CD8-positive, alpha-beta memory T cell (primary cell): Measurements from ENCODE around the gene TMEM221. TPM values are rescaled to one million over a fixed set of nuclear protein-coding genes. Genes with fewer than 3 reads are reported as not detected.

ENCODE experiments used
- CTCF ChIA-PET: fragments of 350-600 bp; sonication (Branson Sonifier 250); formaldehyde crosslinking; loops from one replicate; lab custom pipeline; 2021; ENCODE audit warnings: antibody characterized with exemption; lab: Charles Lee
- POLR2A ChIA-PET: fragments of 350-600 bp; sonication (Branson Sonifier 250); formaldehyde crosslinking; loops from one replicate; lab custom pipeline; 2021; ENCODE audit warnings: antibody characterized with exemption; lab: Charles Lee
- DNase-seq, 5 donors: peaks; one replicate each; pipeline versions ENCODE4 v3.0.0 to v3.0.0-alpha.2; 2020 to 2022; ENCODE audit warnings: mixed read lengths in 1 of 5
- H3K27ac ChIP-seq: one replicate; pipeline ENCODE4 v1.7.0; 2013; ENCODE audit warnings: low read depth, mild to moderate bottlenecking, low read length, moderate library complexity
- H3K27me3 ChIP-seq: 2 replicates; pipeline ENCODE4 v1.7.0; 2013; ENCODE audit warnings: low read length, mild to moderate bottlenecking; ENCODE audit not compliant: insufficient read depth, poor library complexity, severe bottlenecking
- H3K36me3 ChIP-seq: 2 replicates; pipeline ENCODE4 v1.7.0; 2013; ENCODE audit warnings: mild to moderate bottlenecking, low read length, moderate library complexity; ENCODE audit not compliant: insufficient read depth
- H3K4me1 ChIP-seq: 2 replicates; pipeline ENCODE4 v1.7.0; 2013; ENCODE audit warnings: mild to moderate bottlenecking, low read length, moderate library complexity; ENCODE audit not compliant: insufficient read depth
- H3K4me3 ChIP-seq: 2 replicates; pipeline ENCODE4 v1.7.0; 2013; ENCODE audit warnings: mild to moderate bottlenecking, low read length
- H3K9me3 ChIP-seq: 2 replicates; pipeline ENCODE4 v1.7.0; 2013; ENCODE audit warnings: mild to moderate bottlenecking, low read length
- H3K27ac Mint-ChIP-seq, 8 donors: one replicate each; pipeline ENCODE4 v1.8.0; 2020 to 2021; ENCODE audit warnings: mixed read lengths in 8 of 8, mild to moderate bottlenecking in 6 of 8, inconsistent platforms in 3 of 8, moderate library complexity in 3 of 8
- H3K27me3 Mint-ChIP-seq, 2 donors: one replicate each; pipeline ENCODE4 v1.8.0; 2020 to 2021; ENCODE audit warnings: mixed read lengths in 2 of 2, mild to moderate bottlenecking in 1 of 2, moderate library complexity in 1 of 2
- H3K36me3 Mint-ChIP-seq, 3 donors: one replicate each; pipeline ENCODE4 v1.8.0; 2020 to 2021; ENCODE audit warnings: mixed read lengths in 3 of 3, inconsistent platforms in 1 of 3, mild to moderate bottlenecking in 1 of 3
- H3K4me1 Mint-ChIP-seq, 3 donors: one replicate each; pipeline ENCODE4 v1.8.0; 2020 to 2021; ENCODE audit warnings: mixed read lengths in 3 of 3, inconsistent platforms in 1 of 3, mild to moderate bottlenecking in 1 of 3
- H3K4me3 Mint-ChIP-seq, 7 donors: one replicate each; pipeline ENCODE4 v1.8.0; 2020 to 2021; ENCODE audit warnings: mixed read lengths in 7 of 7, mild to moderate bottlenecking in 6 of 7, moderate library complexity in 4 of 7, inconsistent platforms in 2 of 7
- H3K9me3 Mint-ChIP-seq, 5 donors: one replicate each; pipeline ENCODE4 v1.8.0; 2020 to 2022; ENCODE audit warnings: mixed read lengths in 5 of 5, mild to moderate bottlenecking in 3 of 5, moderate library complexity in 2 of 5, inconsistent platforms in 1 of 5
- polyA plus RNA-seq: library from polyadenylated mRNA; unstranded; fragments of 300-500 nt; fragmentation: Illumina TruSeq; gene quantifications from one replicate; pipeline ENCODE4 v1.2.3, GENCODE V29; 2021
- total RNA-seq, 2 experiments: library from RNA; stranded (reverse); gene quantifications; one replicate each; pipeline ENCODE4 v1.2.3, GENCODE V29; 2021

TMEM221 gene
- total and polyA plus RNA-seq, 3 experiments from 2014 or later, result not detected

DNA sequence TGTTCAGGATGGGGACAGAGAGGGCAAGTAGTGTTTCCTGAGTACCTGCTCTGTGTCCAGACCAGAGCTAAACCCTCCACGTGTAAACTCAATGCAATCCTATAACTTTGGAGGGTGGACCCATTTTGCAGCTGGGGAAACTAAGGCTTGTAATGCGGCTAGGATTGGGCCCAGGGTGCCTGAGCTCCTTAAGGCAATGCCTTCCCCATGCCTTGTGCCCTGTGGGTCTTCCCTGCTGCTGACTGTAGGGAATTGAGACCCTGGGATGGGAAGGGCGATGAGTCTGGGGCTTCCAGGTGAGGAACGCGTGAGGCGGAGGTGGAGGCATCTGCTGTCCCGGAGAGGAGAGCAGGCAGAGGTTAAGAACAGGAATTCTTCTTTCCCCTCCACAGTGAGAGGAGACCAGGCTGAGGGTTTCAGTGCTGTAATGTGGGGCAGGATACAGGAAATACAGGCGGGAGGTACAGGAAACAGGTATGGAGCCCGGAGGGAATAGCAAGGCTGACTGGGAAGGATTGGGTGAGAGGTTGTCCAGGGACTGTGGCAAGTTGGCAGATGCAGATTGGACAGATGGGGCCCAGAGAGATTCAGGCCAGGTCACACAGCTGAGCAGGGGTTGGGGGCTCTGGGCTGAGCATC is 41.0 kb upstream of the TMEM221 start:
- peaks cover 36% of the 10 kb centered on the region for H3K4me1 ChIP-seq
- no peaks in the 10 kb centered on the region for H3K9me3 Mint-ChIP-seq
- CTCF ChIA-PET, result interaction anchor here (1.5 kb wide), 1 partner anchor 12 kb away, joined by 3 read pairs; no protein-coding TSS in a partner anchor

DNA sequence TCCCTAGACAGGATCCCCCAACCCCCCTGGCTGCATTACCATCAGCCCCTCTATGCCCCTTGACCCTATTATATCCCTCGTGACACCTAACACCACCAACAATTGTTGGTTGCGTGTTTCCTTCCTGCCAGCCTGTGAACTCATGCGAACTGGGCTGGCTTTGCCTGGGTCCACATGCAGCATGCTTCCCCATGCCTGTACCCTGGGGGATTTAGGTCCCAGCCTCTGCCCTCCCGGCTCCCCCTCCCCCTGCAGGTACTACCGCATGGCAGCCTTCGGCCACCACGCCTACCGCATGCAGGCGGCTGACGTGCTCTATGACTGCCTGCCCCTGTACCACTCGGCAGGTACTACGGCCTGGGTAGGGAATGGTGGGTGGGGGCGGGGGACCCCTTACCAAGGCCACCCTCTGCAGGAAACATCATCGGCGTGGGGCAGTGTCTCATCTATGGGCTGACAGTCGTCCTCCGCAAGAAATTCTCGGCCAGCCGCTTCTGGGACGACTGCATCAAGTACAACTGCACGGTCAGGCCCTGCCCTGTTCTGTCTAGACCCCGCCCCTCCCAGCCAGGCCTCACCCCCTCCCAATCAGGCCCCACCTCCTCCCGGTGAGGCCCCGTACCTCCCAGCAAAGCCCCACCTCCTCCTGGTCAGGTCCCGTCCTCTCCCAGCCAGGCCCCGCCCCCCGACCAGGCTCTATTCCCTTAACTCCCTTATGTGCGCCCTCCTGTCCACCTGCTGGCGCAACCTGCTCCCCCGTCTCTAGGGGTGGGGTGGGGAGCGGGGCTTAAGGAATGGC is 40.3 kb upstream of the TMEM221 start:
- Histone ChIP-seq H3K9me3 (no peaks in the 10 kb centered on the region), H3K27ac (peak overlapping the region; percentile 47), H3K4me3 (peak overlapping the region; percentile 62), H3K27me3 (no peaks in the 10 kb centered on the region), H3K36me3 (no peaks in the 10 kb centered on the region), H3K4me1 (peaks cover 36% of the 10 kb centered on the region)
- H3K27ac Mint-ChIP-seq, result peak overlapping the region; percentile 15 to 94 (median 87)
- CTCF ChIA-PET, result interaction anchor here (1.5 kb wide), 1 partner anchor 12 kb away, joined by 3 read pairs; no protein-coding TSS in a partner anchor
- H3K4me3 Mint-ChIP-seq, result peak overlapping the region; percentile 65 to 86 (median 74)
- peaks cover 0 to 2% of the 10 kb centered on the region in 2 donors for H3K27me3 Mint-ChIP-seq
- H3K9me3 Mint-ChIP-seq, result no peaks in the 10 kb centered on the region
- no peaks in the 10 kb centered on the region for H3K36me3 Mint-ChIP-seq
- H3K4me1 Mint-ChIP-seq, result peaks cover 34 to 36% (median 35%) of the 10 kb centered on the region in 3 donors
- POLR2A ChIA-PET, result no interaction called here
- DNase-seq, result peak; percentile 61 to 76 (median 68)

More for the DNA sequence above, 41.0 kb upstream of the TMEM221 start:
- Histone ChIP-seq H3K27me3 (no peaks in the 10 kb centered on the region), H3K4me3 (no peak overlapping the region), H3K36me3 (no peaks in the 10 kb centered on the region), H3K9me3 (no peaks in the 10 kb centered on the region), H3K27ac (peak overlapping the region; percentile 7)
- DNase-seq, result no peak
- Mint-ChIP-seq H3K4me3 (peak overlapping the region; percentile 52 to 86 (median 71)), H3K27ac (peak overlapping the region; percentile 43 to 95 (median 85)), H3K36me3 (no peaks in the 10 kb centered on the region), H3K4me1 (peaks cover 34 to 36% (median 35%) of the 10 kb centered on the region in 3 donors), H3K27me3 (peaks cover 0 to 2% of the 10 kb centered on the region in 2 donors)
- POLR2A ChIA-PET, result interaction anchor here (0.5 kb wide), 1 partner anchor 20 kb away, joined by 4 read pairs; no protein-coding TSS in a partner anchor

DNA sequence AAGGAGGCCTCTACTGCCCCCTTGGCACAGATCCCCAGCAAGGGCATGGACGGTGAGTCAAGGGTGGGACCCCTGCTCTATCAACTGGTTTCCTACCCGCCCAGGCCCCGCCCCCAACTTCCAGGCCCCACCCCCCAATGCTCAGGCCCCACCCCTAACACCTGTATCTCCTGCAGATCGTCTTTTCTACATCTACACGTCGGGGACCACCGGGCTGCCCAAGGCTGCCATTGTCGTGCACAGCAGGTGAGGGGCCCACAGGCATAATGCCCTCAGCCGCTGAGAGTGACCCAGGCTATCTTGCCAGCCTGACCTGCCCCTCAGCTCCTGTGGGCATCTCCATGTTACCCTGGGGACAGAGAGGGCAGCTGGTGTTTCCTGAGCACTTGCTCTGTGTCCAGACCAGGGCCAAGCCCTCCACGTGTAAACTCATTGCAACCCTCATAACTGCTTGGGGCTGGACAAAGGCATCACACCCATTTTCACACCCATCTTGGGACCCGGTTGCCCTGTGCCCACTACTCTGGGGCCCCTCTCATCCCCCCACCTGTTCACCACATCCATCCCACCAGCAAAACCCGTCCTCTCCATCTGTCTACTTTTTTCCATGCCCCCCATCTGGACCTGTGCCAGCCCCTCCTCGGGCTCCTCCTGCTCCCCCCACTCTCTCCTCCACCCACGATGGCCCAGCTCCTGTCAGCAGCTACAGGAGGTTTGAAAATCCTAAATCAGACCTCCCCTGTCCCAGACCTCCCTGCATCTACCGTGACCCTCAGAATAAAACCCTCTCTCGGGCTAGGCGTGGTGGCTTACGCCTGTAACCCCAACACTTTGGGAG is 39.0 kb upstream of the TMEM221 start:
- Mint-ChIP-seq H3K27me3 (peaks cover 0 to 4% of the 10 kb centered on the region in 2 donors), H3K4me1 (peaks cover 34 to 36% (median 35%) of the 10 kb centered on the region in 3 donors), H3K9me3 (no peaks in the 10 kb centered on the region), H3K27ac (peak overlapping the region in 6 of 8 donors; percentile 43 to 94 (median 87)), H3K4me3 (peak overlapping the region in 3 of 7 donors; percentile 73 to 80 (median 79)), H3K36me3 (no peaks in the 10 kb centered on the region)
- POLR2A ChIA-PET, result interaction anchor here (0.5 kb wide), 1 partner anchor 26 kb away, joined by 3 read pairs; no protein-coding TSS in a partner anchor
- Histone ChIP-seq H3K9me3 (no peaks in the 10 kb centered on the region), H3K36me3 (no peaks in the 10 kb centered on the region), H3K4me3 (no peak overlapping the region), H3K27me3 (no peaks in the 10 kb centered on the region), H3K4me1 (peaks cover 36% of the 10 kb centered on the region), H3K27ac (no peak overlapping the region)
- no peak for DNase-seq
- CTCF ChIA-PET, result interaction anchor here (0.7 kb wide), 1 partner anchor 9 kb away, joined by 3 read pairs; no protein-coding TSS in a partner anchor

- Histone ChIP-seq H3K27ac (no peak overlapping the region), H3K27me3 (no peaks in the 10 kb centered on the region), H3K9me3 (no peaks in the 10 kb centered on the region), H3K4me1 (peaks cover 36% of the 10 kb centered on the region), H3K4me3 (no peak overlapping the region), H3K36me3 (no peaks in the 10 kb centered on the region)
- Mint-ChIP-seq H3K9me3 (no peaks in the 10 kb centered on the region), H3K27me3 (peaks cover 0 to 2% of the 10 kb centered on the region in 2 donors), H3K4me3 (no peak overlapping the region), H3K27ac (no peak overlapping the region), H3K4me1 (peaks cover 31 to 35% (median 34%) of the 10 kb centered on the region in 3 donors), H3K36me3 (no peaks in the 10 kb centered on the region)
- POLR2A ChIA-PET, result no interaction called here
- CTCF ChIA-PET, result interaction anchor here (0.9 kb wide), 1 partner anchor 9 kb away, joined by 3 read pairs; no protein-coding TSS in a partner anchor
- no peak for DNase-seq
Observed at GRCh38 chr19:17486545-17487240, 38.2 kb upstream of the TMEM221 start.

DNA sequence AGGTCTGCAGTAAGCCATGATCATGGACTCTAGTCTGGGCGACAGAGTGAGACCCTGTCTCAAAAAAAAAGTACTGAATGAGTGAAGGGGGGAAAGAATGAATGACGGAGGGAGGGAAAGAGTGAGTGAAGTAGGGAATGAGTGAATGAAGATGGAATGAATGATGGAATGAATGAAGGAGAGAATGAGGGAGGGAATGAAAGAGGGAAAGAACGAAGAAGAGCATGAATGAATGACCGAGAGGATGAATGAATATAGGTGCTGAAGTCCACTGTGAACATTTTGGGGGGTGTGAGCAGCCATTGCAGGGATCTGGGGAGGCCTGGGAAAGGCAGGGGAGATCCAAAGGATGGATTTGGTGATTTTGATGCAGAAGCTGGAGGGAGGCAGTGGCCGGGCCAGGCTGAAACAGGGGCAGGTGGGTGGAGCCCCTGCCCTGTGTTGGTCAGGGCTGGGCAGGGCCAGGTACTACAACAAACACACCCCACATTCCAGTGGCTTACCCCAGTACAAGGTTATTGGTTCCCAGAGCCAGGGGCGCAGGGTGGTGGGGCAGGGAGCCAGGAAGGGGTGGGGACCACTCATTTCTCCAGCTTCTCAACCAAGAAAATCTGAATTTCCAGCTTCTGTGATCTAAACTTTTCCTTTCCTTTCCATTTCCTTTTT is 36.2 kb upstream of the TMEM221 start:
- no peaks in the 10 kb centered on the region for H3K9me3 Mint-ChIP-seq
- peaks cover 0 to 2% of the 10 kb centered on the region in 2 donors for H3K27me3 Mint-ChIP-seq
- no peak overlapping the region for H3K4me3 Mint-ChIP-seq
- Histone ChIP-seq H3K27me3 (no peaks in the 10 kb centered on the region), H3K4me1 (peaks cover 22% of the 10 kb centered on the region), H3K4me3 (no peak overlapping the region), H3K36me3 (no peaks in the 10 kb centered on the region), H3K27ac (no peak overlapping the region), H3K9me3 (no peaks in the 10 kb centered on the region)
- ChIA-PET POLR2A (interaction anchor here (0.6 kb wide), 2 partner anchors 61 to 65 kb away, joined by 3 to 5 read pairs; no protein-coding TSS in a partner anchor), CTCF (no interaction called here)
- H3K36me3 Mint-ChIP-seq, result no peaks in the 10 kb centered on the region
- no peak for DNase-seq
- H3K4me1 Mint-ChIP-seq, result peaks cover 18 to 19% (median 19%) of the 10 kb centered on the region in 3 donors
- peak overlapping the region in 3 of 8 donors; percentile 14 to 58 (median 45) for H3K27ac Mint-ChIP-seq

DNA sequence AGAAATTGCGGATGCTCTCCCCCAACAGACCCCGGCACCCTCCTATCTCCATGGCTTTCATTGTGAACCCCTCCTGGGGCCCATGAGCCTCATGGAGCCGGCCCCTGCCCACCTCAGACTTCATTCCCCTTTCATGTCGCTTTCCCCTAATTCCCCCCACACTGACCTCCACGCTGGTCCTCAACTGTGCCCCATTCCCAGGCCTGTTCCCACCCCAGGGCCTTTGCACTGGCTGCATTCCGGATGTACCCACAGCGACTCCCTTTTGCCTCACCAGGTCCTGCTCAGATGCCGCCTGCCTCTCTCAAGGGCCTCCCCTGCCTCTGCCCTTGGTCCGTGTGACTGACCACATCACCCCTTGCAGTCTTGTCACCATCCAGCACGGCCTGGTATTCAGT is 35.1 kb upstream of the TMEM221 start:
- H3K36me3 Mint-ChIP-seq, result no peaks in the 10 kb centered on the region
- no peak overlapping the region for H3K27ac ChIP-seq
- H3K27ac Mint-ChIP-seq, result no peak overlapping the region
- no peak overlapping the region for H3K4me3 ChIP-seq
- peaks cover 8 to 9% (median 8%) of the 10 kb centered on the region in 3 donors for H3K4me1 Mint-ChIP-seq
- peaks cover 0 to 2% of the 10 kb centered on the region in 2 donors for H3K27me3 Mint-ChIP-seq
- H3K4me1 ChIP-seq, result peaks cover 14% of the 10 kb centered on the region
- no peaks in the 10 kb centered on the region for H3K9me3 Mint-ChIP-seq
- POLR2A ChIA-PET, result no interaction called here
- DNase-seq, result no peak
- no peaks in the 10 kb centered on the region for H3K36me3 ChIP-seq
- no peaks in the 10 kb centered on the region for H3K27me3 ChIP-seq
- no peak overlapping the region for H3K4me3 Mint-ChIP-seq
- no peaks in the 10 kb centered on the region for H3K9me3 ChIP-seq
- CTCF ChIA-PET, result interaction anchor here (1.0 kb wide), 1 partner anchor 12 kb away, joined by 4 read pairs; no protein-coding TSS in a partner anchor
